Progenitor cell of endocrine pancreas (in vitro differentiated cells): ENCODE measurements around the gene BDKRB2. TPM values are rescaled to one million over a fixed set of nuclear protein-coding genes. Genes with fewer than 3 reads are reported as not detected.

ENCODE experiments used
- DNase-seq: peaks from one replicate; pipeline ENCODE4 v3.0.0; 2021; ENCODE audit warnings: low spot score; ENCODE audit not compliant: unreplicated experiment
- H3K27ac Mint-ChIP-seq: 2 replicates; pipeline ENCODE4 v1.8.0; 2021; ENCODE audit warnings: mild to moderate bottlenecking, moderate library complexity, mixed read lengths
- H3K27me3 Mint-ChIP-seq: 2 replicates; pipeline ENCODE4 v1.8.0; 2021; ENCODE audit warnings: mixed read lengths
- H3K36me3 Mint-ChIP-seq: 2 replicates; pipeline ENCODE4 v1.8.0; 2022; ENCODE audit warnings: mixed read lengths; ENCODE audit not compliant: insufficient read depth
- H3K4me1 Mint-ChIP-seq: 2 replicates; pipeline ENCODE4 v1.8.0; 2021; ENCODE audit warnings: low read depth, mixed read lengths
- H3K4me3 Mint-ChIP-seq: 2 replicates; pipeline ENCODE4 v1.8.0; 2021; ENCODE audit warnings: low read depth, mild to moderate bottlenecking, moderate library complexity, mixed read lengths
- H3K9me3 Mint-ChIP-seq: 2 replicates; pipeline ENCODE4 v1.8.0; 2021; ENCODE audit warnings: low read depth, mixed read lengths
- total RNA-seq: library from RNA; stranded (reverse); gene quantifications from 2 replicates; pipeline ENCODE4 v1.2.1, GENCODE V29; 2021
- TF ChIP-seq, protein P1 (sequence below): fragments of 200-600 bp; sonication (generic); IDR thresholded peaks from one replicate; pipeline ENCODE4 v1.5.0; 2021; ENCODE audit warnings: antibody characterized with exemption, mild to moderate bottlenecking; ENCODE audit not compliant: unreplicated experiment

The BDKRB2 gene
- total RNA-seq, 1 donor from 2014 or later = 0.36 TPM

DNA sequence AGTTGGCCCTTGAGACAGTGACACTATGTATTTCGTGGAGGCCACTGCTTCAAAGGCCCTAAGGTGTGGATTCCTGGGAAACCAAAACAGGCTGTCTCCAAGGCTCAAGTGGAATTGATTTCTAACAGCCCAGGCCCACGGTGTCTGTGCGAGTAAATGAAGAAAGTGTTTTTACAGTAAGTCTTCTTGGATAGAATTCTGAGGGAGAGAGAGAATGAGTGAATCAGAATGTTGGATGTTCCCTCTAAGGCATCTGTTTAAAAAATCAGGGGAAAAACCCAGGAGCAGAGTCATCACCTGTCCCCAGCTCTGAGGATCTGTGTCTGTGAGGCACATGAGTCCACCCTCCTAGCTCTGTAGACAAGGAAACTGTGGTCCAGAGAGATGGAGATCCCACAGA, 29.0 kb downstream of the BDKRB2 start:
- Mint-ChIP-seq H3K27me3 (no peaks in the 10 kb centered on the region), H3K27ac (no peak overlapping the region), H3K4me3 (no peak overlapping the region), H3K9me3 (no peaks in the 10 kb centered on the region), H3K4me1 (no peaks in the 10 kb centered on the region), H3K36me3 (no peaks in the 10 kb centered on the region)
- no peak for DNase-seq
- TF ChIP-seq, protein P1, sequence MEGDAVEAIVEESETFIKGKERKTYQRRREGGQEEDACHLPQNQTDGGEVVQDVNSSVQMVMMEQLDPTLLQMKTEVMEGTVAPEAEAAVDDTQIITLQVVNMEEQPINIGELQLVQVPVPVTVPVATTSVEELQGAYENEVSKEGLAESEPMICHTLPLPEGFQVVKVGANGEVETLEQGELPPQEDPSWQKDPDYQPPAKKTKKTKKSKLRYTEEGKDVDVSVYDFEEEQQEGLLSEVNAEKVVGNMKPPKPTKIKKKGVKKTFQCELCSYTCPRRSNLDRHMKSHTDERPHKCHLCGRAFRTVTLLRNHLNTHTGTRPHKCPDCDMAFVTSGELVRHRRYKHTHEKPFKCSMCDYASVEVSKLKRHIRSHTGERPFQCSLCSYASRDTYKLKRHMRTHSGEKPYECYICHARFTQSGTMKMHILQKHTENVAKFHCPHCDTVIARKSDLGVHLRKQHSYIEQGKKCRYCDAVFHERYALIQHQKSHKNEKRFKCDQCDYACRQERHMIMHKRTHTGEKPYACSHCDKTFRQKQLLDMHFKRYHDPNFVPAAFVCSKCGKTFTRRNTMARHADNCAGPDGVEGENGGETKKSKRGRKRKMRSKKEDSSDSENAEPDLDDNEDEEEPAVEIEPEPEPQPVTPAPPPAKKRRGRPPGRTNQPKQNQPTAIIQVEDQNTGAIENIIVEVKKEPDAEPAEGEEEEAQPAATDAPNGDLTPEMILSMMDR = no peak

DNA sequence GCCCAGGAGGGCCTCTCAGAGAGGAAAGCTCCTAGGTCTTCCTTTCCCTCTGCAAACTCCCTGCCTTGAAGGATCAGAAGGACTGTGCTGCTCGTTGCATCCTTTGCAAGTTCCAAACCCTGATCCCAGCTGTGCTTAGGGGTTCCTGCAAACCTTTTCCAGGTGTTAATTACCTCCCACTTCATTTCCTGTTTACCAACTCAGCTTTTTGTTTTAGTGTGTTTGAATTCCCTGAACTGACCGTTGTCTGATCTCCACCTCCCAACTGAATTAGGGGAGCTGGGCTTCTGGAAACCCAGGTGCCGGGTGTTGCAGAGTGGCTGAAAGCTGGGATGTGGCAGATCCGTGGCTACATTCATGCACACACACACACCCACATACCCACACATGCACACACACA, 30.8 kb downstream of the BDKRB2 start:
- Mint-ChIP-seq H3K27ac (no peak overlapping the region), H3K4me3 (no peak overlapping the region), H3K27me3 (no peaks in the 10 kb centered on the region), H3K36me3 (no peaks in the 10 kb centered on the region), H3K9me3 (no peaks in the 10 kb centered on the region), H3K4me1 (no peaks in the 10 kb centered on the region)
- TF ChIP-seq, protein P1 = no peak
- no peak for DNase-seq

DNA sequence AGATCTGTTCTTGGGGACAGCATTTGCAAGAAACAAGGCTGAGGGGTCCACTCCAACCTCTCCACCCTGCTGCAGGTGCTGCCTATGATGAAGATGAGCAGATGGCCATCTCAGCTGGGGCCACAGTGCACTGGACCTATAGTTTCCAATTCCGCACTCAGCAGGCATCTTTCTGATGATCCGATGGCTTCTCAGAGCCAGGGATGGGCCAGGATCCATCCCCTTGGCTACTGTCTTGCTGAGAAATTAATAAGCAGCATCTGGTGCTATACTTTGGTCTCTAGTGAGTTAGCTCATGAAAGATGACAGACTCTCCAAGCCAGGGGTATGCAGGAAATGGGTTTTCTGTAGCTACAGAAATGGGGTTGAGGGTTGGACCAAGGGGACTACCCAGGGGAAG, 33.0 kb downstream of the BDKRB2 start:
- Mint-ChIP-seq H3K27ac (no peak overlapping the region), H3K9me3 (peaks cover 2% of the 10 kb centered on the region), H3K36me3 (no peaks in the 10 kb centered on the region), H3K4me3 (no peak overlapping the region), H3K4me1 (no peaks in the 10 kb centered on the region), H3K27me3 (no peaks in the 10 kb centered on the region)
- DNase-seq = no peak
- TF ChIP-seq, protein P1 = no peak

DNA sequence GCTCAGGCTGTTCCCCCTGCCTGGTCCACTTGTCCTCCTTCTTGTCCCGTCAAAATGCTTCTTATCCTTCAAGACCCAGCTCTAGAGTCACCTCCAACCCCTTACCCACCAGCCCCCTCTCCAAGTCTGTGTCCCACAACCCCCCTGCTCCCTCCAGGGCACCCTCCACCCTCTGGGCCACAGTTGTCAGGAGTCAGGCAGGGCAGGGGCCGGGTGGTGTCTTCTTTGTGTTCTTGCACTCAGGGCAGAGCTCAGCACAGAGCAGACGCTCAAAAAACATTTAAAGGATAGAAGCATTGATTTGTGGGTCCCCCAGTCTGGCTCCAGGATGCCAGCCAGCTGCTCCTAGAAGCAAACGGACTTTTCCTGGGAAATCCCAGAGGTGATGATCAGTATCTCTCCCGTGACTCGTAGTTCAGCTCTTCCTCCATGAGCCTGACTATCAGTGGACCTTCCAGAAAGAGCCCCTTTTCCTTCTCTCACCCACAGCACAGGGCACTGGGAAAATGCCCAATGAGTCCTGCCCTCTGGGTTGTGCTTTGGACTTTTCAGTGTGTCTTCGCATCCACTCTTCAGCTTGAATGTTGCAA, 34.1 kb downstream of the BDKRB2 start:
- Mint-ChIP-seq H3K27ac (no peak overlapping the region), H3K4me3 (no peak overlapping the region), H3K9me3 (peaks cover 4% of the 10 kb centered on the region), H3K27me3 (no peaks in the 10 kb centered on the region), H3K36me3 (no peaks in the 10 kb centered on the region), H3K4me1 (no peaks in the 10 kb centered on the region)
- no peak for DNase-seq
- TF ChIP-seq, protein P1 = no peak

DNA sequence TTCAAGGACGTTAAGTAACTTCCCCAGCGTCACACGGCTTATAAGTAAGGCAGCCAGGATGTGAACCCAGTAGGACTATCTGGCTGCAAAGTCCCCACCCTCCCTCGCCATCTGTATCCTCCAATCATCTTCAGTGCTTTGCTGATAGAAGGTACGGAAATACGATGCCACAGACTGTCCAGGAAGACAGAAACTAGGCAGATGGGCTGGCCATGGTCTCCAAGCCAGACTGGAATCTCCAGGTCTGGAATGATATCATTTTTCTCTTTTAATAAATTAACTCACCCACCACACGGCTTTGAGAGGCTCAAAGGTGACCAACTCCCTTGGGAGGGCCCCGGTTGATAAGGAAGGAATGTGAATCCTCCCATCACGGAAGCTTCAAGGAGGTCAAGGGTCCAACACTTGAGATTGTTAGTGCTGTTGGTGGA, 35.1 kb downstream of the BDKRB2 start:
- H3K4me3 Mint-ChIP-seq = no peak overlapping the region
- H3K36me3 Mint-ChIP-seq = no peaks in the 10 kb centered on the region
- no peaks in the 10 kb centered on the region for H3K4me1 Mint-ChIP-seq
- no peak for DNase-seq
- H3K27ac Mint-ChIP-seq = no peak overlapping the region
- TF ChIP-seq, protein P1 = no peak
- H3K9me3 Mint-ChIP-seq = peaks cover 4% of the 10 kb centered on the region
- H3K27me3 Mint-ChIP-seq = no peaks in the 10 kb centered on the region
